IPS-15b (cell line): ENCODE results near the gene UBN1.

Source experiments
- H3K27me3 ChIP-seq: one replicate; pipeline ENCODE4 v1.6.1; 2013; ENCODE audit warnings: low read length; ENCODE audit not compliant: control insufficient read depth, insufficient read depth
- H3K36me3 ChIP-seq: one replicate; pipeline ENCODE4 v1.6.1; 2013; ENCODE audit warnings: low read length; ENCODE audit not compliant: control insufficient read depth, insufficient read depth
- H3K4me1 ChIP-seq: one replicate; pipeline ENCODE4 v1.6.1; 2013; ENCODE audit warnings: mild to moderate bottlenecking, low read length; ENCODE audit not compliant: control insufficient read depth, insufficient read depth
- H3K4me3 ChIP-seq: one replicate; pipeline ENCODE4 v1.5.1; 2013; ENCODE audit warnings: low read depth, low read length
- H3K9ac ChIP-seq: one replicate; pipeline ENCODE4 v1.6.1; 2013; ENCODE audit warnings: low read depth, mild to moderate bottlenecking, low read length
- H3K9me3 ChIP-seq: one replicate; pipeline ENCODE4 v1.6.1; 2013; ENCODE audit warnings: mild to moderate bottlenecking, low read length; ENCODE audit not compliant: control insufficient read depth, insufficient read depth

The UBN1 gene

GRCh38 chr16:4826526-4826925 is 20.8 kb upstream of the UBN1 start:
- no peak overlapping the region for H3K4me3 ChIP-seq
- H3K4me1 ChIP-seq, result no peaks in the 10 kb centered on the region
- H3K9me3 ChIP-seq, result no peaks in the 10 kb centered on the region
- peaks cover 50% of the 10 kb centered on the region for H3K36me3 ChIP-seq
- H3K9ac ChIP-seq, result no peak overlapping the region
- H3K27me3 ChIP-seq, result no peaks in the 10 kb centered on the region

- H3K27me3 ChIP-seq, result no peaks in the 10 kb centered on the region
- H3K9ac ChIP-seq, result no peak overlapping the region
- H3K4me1 ChIP-seq, result no peaks in the 10 kb centered on the region
- H3K4me3 ChIP-seq, result no peak overlapping the region
- peaks cover 49% of the 10 kb centered on the region for H3K36me3 ChIP-seq
- no peaks in the 10 kb centered on the region for H3K9me3 ChIP-seq
Measured at GRCh38 chr16:4826980-4827379, 20.3 kb upstream of the UBN1 start.

DNA sequence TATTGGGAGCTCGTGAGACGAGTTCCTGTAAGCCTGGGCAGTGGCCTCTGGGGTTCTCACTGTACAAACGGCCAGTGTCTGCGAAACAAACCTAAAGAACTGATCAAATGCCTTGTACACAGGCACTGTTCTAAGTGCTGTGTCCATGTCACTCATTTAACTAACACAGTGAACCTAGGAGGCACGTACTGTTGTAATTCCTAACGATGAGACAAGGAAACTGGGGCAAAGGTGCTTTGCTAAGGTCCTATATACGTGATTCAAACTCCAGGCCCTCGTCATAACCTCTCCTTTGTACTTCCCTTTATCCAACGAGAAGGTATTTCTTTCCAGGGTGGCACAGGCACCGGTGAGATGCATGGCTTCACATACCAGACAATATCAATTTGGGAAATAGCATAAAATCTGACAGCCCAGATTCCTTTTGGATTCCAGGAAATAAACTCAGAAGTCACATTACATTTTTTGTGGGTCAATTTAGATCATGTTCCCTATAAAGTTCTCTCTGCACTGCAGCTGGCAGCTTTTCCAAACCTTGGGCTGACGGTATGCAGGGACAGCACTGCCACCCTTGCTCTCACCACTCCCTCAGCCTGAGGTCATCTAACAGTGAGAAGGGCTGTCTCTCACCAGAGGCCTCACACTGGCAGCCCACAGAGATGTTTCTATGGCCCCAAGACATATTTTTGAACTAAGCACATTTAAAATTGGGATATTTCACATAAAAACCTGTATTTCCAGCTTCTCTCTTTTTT is 18.5 kb upstream of the UBN1 start:
- no peak overlapping the region for H3K4me3 ChIP-seq
- no peaks in the 10 kb centered on the region for H3K4me1 ChIP-seq
- H3K36me3 ChIP-seq, result peaks cover 43% of the 10 kb centered on the region

DNA sequence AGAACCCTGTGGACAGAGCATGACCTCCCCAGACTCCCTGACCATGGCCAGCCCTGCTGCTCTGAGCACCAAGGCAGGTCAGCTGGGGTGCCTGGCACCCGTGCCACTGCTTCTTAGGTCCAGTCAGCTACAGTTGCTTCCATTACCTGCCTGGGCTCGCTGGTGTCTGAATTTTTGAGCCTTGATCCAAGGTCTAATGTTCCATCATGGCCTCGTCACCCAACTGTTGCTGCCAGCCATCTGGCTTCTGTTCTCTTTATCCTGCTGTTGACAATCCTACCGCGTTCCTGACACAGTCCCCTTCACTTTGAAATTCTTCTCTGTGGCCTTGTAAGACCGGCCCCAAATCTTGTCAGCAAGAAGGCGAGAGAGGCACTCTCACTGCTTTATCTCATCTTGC is 16.9 kb upstream of the UBN1 start:
- H3K36me3 ChIP-seq, result peaks cover 33% of the 10 kb centered on the region
- H3K9me3 ChIP-seq, result no peaks in the 10 kb centered on the region

More for the DNA sequence above, 18.5 kb upstream of the UBN1 start:
- no peak overlapping the region for H3K9ac ChIP-seq
- no peaks in the 10 kb centered on the region for H3K27me3 ChIP-seq
- H3K9me3 ChIP-seq, result no peaks in the 10 kb centered on the region

DNA sequence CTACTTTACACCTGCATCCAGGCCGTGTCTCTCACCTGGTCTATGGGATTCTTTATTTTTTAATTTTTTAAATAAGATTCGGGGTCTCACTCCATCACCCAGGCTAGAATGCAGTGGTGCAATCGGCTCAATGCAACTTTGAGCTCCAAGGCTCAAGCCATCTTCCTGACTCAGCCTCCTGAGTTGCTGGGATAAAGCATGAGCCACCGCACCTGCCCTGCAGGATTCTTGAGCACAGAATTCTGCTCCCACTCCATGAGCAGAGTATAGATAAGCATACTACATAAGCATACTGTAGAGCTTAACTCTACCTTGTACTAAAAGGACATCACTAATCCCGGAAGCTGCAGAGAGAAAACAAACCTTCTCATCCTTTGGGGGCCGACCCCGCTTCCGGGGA is 15.7 kb upstream of the UBN1 start:
- peaks cover 30% of the 10 kb centered on the region for H3K36me3 ChIP-seq
- H3K27me3 ChIP-seq, result no peaks in the 10 kb centered on the region
- H3K9ac ChIP-seq, result no peak overlapping the region
- H3K4me3 ChIP-seq, result no peak overlapping the region
- H3K4me1 ChIP-seq, result no peaks in the 10 kb centered on the region
- H3K9me3 ChIP-seq, result no peaks in the 10 kb centered on the region

More for the DNA sequence above, 16.9 kb upstream of the UBN1 start:
- H3K27me3 ChIP-seq, result no peaks in the 10 kb centered on the region
- H3K4me3 ChIP-seq, result no peak overlapping the region
- H3K9ac ChIP-seq, result no peak overlapping the region
- no peaks in the 10 kb centered on the region for H3K4me1 ChIP-seq

DNA sequence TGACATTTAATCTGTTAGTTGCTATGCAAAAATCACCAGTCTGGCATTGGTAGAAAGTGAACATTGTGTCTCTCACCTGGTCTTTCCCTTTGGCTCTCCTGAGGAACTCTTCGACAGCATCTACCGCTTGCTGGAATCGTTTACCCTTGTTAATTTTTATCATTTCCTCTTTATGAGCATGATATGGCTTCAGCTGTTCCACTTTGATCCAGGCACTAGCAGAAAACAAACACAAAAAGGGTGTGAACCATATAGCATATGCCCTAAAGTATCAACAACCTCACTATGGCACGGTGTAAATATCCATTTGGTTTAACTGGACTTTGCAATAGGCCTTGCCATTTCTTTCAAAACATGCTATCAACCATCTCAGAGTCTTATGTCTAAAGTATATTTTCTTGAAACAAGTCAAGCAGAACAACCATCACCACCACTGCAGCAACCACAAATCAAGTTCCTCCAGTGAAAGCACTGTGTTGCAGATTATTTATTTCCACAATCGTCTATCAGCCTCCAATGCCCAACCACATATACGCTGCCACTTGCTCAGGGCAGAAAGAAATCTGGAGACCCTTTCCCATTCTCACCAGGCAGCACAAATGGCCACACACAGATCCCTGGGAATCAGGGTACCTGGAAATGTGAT is 14.5 kb upstream of the UBN1 start:
- no peaks in the 10 kb centered on the region for H3K27me3 ChIP-seq
- no peaks in the 10 kb centered on the region for H3K4me1 ChIP-seq
- no peak overlapping the region for H3K4me3 ChIP-seq
- H3K36me3 ChIP-seq, result peaks cover 23% of the 10 kb centered on the region
- H3K9me3 ChIP-seq, result no peaks in the 10 kb centered on the region
- H3K9ac ChIP-seq, result no peak overlapping the region

DNA sequence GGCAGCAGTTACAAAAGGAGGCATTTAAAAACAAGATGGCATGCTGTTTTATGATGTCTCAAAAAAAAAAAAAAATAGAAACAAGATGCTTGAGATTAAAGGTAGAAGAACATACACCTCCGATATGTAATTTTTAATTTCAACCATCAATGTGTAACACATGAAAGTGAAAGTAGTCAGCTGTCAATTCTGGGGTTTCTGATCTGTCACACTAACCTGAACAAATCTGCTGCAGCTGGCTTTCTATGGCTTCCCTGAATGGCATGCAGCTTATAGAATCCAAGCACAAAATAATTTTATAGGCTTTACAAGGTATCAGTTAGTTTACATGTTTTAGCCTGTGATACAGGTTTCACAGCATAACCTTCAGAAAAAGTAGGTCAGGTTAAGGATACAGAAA is 13.7 kb upstream of the UBN1 start:
- H3K27me3 ChIP-seq, result no peaks in the 10 kb centered on the region
- H3K4me3 ChIP-seq, result no peak overlapping the region
- no peak overlapping the region for H3K9ac ChIP-seq
- H3K9me3 ChIP-seq, result no peaks in the 10 kb centered on the region
- H3K36me3 ChIP-seq, result peaks cover 23% of the 10 kb centered on the region
- no peaks in the 10 kb centered on the region for H3K4me1 ChIP-seq

DNA sequence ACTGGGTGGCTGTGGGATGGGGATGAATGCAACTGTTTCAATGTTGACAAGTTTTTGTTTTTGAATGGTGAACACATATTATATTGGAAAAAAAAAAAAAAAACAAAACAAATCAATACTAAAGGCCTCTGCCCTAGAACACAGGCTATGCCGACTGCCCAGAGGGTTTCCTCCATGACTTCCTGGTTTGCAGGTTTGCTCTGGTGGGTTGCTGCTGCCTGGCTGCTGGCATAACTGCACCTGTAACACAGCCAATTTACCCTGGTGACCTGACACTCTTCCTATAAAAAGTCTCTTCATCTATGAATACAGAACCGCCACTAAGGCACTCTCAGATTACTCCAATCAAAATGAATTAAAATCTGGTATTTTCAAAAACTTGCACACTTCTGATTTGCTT is 10.6 kb upstream of the UBN1 start:
- H3K4me1 ChIP-seq, result no peaks in the 10 kb centered on the region
- H3K36me3 ChIP-seq, result peaks cover 25% of the 10 kb centered on the region
- H3K9me3 ChIP-seq, result no peaks in the 10 kb centered on the region
- no peaks in the 10 kb centered on the region for H3K27me3 ChIP-seq
- H3K9ac ChIP-seq, result no peak overlapping the region
- no peak overlapping the region for H3K4me3 ChIP-seq

GRCh38 chr16:4837733-4838501 is 9.4 kb upstream of the UBN1 start:
- Histone ChIP-seq H3K9ac (no peak overlapping the region), H3K36me3 (peaks cover 22% of the 10 kb centered on the region), H3K9me3 (no peaks in the 10 kb centered on the region), H3K27me3 (no peaks in the 10 kb centered on the region), H3K4me1 (no peaks in the 10 kb centered on the region), H3K4me3 (no peak overlapping the region)

GRCh38 chr16:4839942-4840341 is 7.3 kb upstream of the UBN1 start:
- Histone ChIP-seq H3K36me3 (peaks cover 37% of the 10 kb centered on the region), H3K4me1 (no peaks in the 10 kb centered on the region), H3K4me3 (no peak overlapping the region), H3K9me3 (no peaks in the 10 kb centered on the region), H3K27me3 (no peaks in the 10 kb centered on the region), H3K9ac (no peak overlapping the region)

DNA sequence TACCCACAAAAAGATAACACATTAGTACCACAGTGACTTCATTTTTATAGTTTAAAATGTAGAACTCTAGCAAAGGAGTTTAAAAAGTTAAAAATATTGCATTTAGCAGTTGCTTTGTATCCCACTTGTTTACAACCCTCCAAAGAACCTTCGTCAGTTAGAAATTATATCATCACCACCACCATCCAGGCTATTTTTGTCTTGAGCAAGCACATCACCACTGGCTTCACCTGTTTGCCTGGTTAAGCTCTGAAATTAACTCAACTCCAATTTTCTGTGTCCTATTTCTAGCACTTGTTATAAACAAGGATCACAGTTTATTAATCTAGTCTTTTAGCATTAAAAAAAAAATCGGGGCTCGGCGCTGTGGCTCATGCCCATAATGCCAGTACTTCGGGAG is 6.3 kb upstream of the UBN1 start:
- H3K9ac ChIP-seq, result no peak overlapping the region
- no peak overlapping the region for H3K4me3 ChIP-seq
- peaks cover 3% of the 10 kb centered on the region for H3K4me1 ChIP-seq
- H3K9me3 ChIP-seq, result no peaks in the 10 kb centered on the region
- no peaks in the 10 kb centered on the region for H3K27me3 ChIP-seq
- H3K36me3 ChIP-seq, result peaks cover 37% of the 10 kb centered on the region
